Epithelial cell of proximal tubule (primary cell): ENCODE data around the gene TFDP2. TPM values are rescaled to one million over a fixed set of nuclear protein-coding genes. Genes with fewer than 3 reads are reported as not detected.
A peak's percentile ranks its signal among the peaks of the same experiment; 100 is the strongest.

ENCODE experiments used
- DNase-seq: peaks from one replicate; pipeline ENCODE4 v3.0.0-alpha.2; 2011; ENCODE audit warnings: low read depth
- H3K4me3 ChIP-seq: 2 replicates; pipeline ENCODE4 v1.5.1; 2011; ENCODE audit warnings: low read depth, mild to moderate bottlenecking, low read length
- CTCF ChIP-seq: conservative IDR thresholded peaks from 2 replicates; pipeline ENCODE4 v1.5.1; 2012; ENCODE audit warnings: low read depth, mild to moderate bottlenecking, low read length
- total RNA-seq: library from RNA; depleted of rRNA; stranded (reverse); fragments of >200 nt; gene quantifications from 2 replicates; pipeline ENCODE4 v1.2.3, GENCODE V29; 2015

The TFDP2 gene
- total RNA-seq: 40.2 and 78.1 TPM in 2 replicates

- peak within 1 kb of the TSS; percentile 87 for H3K4me3 ChIP-seq
- DNase-seq: no peak
- no peak for TF ChIP-seq CTCF
Measured at GRCh38 chr3:142148792-142149672, at the start of gene TFDP2. Gene TFDP2 (minus strand): TSS chr3:142149544. CDS start chr3:142101749, 47,795 bp downstream.

GRCh38 chr3:142188846-142189245 is 39.5 kb upstream of the TFDP2 start:
- no peak for DNase-seq
- H3K4me3 ChIP-seq: no peak overlapping the region
- TF ChIP-seq CTCF: no peak

- no peak overlapping the region for H3K4me3 ChIP-seq
- TF ChIP-seq CTCF: peak; percentile 70
- no peak for DNase-seq
Measured at GRCh38 chr3:142180761-142181362, 31.5 kb upstream of the TFDP2 start.

- DNase-seq: no peak
- peak; percentile 21 for TF ChIP-seq CTCF
- no peak overlapping the region for H3K4me3 ChIP-seq
Measured at GRCh38 chr3:142175478-142175877, 26.1 kb upstream of the TFDP2 start.

- no peak for TF ChIP-seq CTCF
Measured at GRCh38 chr3:142174559-142174958, 25.2 kb upstream of the TFDP2 start.

GRCh38 chr3:142168514-142168913 is 19.2 kb upstream of the TFDP2 start:
- no peak for DNase-seq
- no peak for TF ChIP-seq CTCF
- H3K4me3 ChIP-seq: no peak overlapping the region

More at GRCh38 chr3:142174559-142174958, 25.2 kb upstream of the TFDP2 start:
- no peak overlapping the region for H3K4me3 ChIP-seq
- no peak for DNase-seq

- no peak for DNase-seq
- H3K4me3 ChIP-seq: no peak overlapping the region
- TF ChIP-seq CTCF: no peak
Measured at GRCh38 chr3:142165194-142165593, 15.8 kb upstream of the TFDP2 start.
